Islet precursor cell (in vitro differentiated cells): Measurements from ENCODE around the gene ARSG.
"Not testable (repeated sequence)": the region's sequence is repeated elsewhere in the genome, so short reads cannot be mapped to it uniquely, and the experiment has no call there.

Experiments used
- DNase-seq: peaks from one replicate; pipeline ENCODE4 v3.0.0-alpha.2; 2018

Gene ARSG

DNA sequence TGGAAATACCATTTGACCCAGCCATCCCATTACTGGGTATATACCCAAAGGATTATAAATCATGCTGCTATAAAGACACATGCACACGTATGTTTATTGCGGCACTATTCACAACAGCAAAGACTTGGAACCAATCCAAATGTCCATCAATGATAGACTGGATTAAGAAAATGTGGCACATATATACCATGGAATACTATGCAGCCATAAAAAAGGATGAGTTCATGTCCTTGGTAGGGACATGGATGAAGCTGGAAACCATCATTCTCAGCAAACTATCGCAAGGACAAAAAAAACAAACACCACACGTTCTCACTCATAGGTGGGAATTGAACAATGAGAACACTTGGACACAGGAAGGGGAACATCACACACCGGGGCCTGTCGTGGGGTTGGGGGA, 9.3 kb upstream of the ARSG start:
- not testable (repeated sequence) for DNase-seq

DNA sequence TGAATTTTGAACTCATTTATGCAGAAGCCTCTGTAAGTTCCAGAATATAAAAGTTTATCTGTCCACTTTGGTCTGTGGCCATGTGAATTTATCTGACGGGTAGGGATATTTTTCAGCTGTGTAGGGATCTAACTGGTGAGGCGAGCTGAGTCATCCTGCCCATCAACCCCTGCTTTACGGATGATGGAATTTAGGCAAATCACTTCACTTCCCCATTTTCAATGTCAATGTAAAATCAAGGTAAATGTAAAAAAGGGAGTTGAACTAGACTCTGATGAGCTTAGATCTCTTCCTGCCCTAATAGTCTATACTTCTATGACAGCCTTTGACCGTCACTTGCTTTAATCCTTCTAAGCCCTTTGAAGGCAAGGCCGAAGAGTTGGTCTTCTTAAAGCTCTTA, 2.9 kb upstream of the ARSG start:
- no peak for DNase-seq

DNA sequence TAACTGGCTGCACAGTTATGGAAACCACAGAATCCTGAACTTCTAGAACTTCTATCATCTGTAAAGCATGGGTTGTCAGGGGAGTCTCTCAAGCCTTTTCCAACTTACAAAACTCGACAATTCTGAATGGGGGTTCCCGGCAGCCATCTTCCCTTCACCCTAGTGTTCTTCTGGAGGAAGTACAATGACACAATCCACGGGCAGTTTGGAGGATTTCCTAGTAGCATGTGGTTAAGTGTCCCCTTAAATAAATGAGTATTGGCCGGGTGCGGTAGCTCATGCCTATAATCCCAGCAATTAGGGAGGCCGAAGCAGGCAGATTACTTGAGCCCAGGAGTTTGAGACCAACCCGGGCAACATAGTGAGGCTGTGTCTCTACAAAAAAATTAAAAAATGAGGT, 2.5 kb upstream of the ARSG start:
- DNase-seq: no peak

DNA sequence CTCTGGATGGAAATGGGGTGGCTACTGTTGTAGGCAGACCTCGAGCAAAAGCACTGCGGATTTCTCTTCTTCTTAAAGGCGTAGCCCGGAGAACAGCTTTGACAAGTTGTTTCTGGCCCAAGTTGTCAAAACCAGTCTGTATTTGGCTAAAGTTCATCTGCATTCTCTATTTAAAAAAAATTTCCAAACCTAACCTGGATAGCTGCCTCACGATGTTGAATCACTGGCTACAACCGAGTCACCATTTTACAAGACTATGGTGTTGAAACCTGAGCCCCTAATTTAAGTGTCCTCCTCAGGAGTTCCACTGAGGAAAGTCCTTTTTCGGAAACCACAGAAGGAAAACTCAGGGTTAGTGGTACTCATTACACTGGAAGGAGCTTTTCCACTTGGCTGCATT, 1.8 kb upstream of the ARSG start:
- DNase-seq: no peak

DNA sequence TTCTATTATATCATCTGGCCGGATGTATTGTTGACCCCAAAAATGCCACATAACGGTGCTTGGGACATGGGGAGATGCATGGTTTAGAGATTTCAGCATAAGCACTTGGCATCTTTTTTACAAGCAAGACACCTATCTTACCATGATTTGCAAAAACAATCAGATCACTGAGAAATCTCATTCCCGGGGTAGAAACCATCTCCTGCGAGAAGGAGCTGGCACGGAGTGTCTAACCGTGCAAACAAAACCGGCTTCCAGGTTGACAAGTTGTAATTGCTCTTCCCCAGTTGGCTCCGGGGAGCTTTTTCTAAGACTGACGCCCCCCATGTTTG, 1.4 kb upstream of the ARSG start:
- DNase-seq: no peak

DNA sequence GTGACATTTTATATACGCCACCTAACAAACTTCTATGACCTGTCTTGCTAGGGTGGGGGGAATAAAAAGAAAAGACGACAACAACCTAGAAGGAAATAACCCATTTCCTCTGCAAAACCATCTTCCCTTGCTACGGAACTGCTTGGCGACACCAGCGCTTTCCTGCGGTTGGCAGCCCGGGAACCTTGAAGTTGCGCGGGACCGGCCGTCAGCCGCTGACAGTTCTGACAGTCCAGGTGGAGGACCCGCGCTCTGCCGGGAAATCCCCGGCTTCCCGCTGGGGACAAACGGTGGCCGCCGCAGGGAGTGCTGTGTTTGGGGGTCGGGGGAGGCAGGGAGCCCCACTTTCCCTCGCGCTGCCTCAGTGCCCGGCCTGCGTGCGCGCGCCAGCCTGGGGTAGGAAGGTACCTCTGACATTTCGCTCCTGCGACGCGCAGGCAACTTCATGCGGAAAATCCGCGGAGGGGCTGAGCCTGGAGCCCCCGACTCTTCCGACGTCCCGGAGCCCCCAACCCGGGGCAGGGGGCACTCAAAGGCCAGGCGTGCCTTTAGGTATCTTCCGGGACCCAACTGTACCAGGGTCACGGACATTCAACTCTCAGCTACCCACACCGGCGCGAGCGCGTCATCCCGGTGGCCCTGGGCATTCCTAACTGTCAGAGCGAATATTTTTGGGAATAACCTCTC, 884 bp upstream of the ARSG start:
- DNase-seq: peak; percentile 76

DNA sequence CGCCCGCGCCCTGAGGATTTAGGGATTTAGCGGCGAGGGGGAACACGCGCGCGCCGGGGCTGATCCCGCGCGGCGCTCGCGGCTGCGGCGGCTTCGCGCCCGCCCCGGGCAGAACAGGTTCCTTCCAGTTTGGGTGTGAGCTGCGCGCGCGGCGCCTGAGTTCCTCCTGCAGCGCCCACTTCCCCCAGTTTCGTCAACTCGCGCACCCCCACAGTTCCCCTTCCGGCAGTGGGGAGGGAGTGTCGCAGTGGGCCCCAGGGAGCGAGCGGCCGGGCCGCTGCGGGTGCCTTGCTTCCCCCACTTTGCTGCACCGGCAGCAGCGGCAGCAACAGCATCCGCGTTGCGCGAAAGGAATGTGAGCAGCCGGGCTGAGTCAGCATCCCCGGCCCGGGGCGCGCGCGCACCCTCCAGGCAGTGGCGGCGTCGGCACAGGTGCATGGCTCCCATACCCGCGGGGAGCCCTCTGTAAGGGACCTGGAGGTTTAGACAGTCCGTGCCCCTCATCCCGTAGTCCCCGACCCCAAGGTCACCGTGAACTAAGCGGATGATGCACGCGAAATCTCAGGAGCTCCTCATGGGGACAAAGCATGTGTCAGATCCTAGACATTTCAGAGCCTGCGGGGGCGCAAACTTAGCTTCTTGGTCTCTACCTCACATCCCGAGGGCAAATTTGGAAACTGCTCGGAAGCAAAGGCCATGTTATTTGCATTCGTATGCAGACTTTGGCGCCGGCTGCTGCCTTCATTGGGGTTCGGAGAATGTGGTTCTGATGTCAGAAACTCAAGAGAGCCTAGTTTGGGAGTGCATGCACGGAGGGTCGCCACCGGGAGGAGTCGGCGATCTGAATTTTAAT, 767 bp downstream of the ARSG start:
- peak; percentile 94 for DNase-seq

DNA sequence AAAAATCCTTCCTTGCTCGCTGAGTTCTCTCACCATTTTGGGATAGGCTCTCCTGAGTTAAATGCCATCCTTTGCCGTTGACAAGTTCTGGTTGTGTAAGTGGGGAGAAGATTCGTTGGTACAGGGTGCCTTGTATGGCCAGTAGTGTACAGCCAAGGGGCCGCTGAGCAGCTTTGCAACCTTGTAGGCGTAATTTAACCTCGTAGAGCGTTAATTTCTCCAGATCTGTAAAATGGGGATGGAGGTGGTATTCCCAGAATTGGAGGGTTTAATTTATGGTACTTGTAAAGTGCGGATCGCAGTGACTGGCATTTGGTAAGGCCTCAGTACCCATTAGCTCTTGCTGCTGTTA, 1.4 kb downstream of the ARSG start:
- DNase-seq: no peak

DNA sequence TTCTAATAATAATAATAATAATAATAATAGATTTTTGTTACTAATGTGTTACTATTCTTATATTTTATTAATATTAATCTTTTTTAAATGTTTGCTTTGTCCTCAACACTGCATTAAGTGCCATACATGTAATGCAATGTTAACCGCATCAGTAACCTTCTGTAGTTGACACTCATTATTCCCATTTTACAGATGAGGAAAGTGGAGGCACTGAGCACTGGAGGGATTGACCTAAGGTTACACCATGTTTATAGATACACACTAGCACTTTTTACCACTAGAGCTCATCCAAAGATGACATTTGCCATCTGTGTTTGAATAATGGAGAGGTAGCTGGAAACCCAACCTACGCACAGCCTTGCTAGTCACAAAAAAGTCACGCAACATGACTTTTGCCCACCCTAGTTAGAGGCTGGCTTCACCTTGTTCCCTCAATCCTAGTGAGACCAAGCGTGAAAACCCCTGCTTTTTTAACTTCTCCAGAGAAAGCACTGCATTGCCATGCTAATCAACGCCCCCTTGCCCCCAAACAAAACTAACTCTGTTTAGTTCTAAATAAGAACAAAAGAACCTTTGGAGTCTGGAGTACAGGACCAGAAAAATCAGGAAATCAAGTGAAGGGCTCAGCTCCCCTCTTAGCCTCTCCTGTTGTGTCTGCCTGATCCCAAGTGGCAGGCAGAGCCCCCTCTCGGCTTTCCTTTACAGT, 2.3 kb downstream of the ARSG start:
- DNase-seq: no peak

DNA sequence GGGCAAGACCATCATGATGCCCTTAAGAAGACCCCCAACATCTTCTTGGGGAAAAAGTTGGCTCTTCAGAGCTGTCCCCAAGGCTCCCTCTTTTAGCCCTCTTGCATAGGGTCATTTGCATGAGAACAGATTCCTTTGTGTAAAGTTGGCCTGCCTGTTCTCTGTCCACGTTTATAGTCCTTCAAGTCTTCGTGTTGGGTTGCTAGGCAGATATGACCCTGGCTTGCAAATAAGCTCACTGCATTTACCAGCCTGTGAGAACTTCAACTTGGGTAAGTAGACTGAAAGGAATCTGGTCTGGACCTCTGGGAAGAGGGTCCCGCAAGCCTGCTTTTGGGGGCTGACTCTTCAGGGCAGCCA, 2.9 kb downstream of the ARSG start:
- peak; percentile 69 for DNase-seq

DNA sequence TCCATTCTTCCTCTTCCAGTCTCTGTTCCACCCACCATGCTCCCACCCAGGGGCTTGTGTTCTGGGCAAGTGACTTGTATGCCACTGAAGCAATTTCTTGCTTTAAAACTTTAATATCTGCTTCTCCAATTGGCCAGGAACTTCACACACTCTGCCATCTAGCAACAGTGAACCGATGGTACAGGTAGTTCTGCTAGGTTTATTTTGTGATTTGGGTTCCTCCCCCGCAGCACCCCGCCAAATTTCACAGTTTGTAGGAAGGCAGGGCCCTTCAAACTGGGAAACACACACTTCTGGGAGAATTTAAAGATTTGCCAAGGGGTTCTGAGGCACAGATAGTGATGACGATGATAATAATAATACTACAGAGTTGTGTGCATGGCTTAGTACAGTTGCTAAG, 3.3 kb downstream of the ARSG start:
- no peak for DNase-seq

DNA sequence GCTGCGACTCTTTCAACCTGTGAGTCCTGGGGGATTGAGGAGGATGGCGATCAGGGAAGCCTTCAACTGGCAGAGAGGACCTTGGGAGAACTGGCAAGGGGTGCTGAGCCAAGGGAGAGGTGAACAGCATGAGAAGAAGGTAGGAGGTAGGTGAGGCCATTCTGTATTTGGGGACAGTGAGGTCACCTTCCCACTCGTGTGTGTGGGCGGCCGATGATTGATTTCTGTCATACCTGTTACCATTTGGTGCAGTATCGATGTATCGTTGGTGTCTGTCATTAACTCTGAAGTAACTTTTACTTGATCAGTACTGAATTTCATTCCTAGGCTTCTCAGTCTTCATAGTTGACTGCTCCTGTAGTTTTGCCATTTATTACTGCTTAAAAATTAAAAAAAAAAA, 3.8 kb downstream of the ARSG start:
- DNase-seq: no peak

DNA sequence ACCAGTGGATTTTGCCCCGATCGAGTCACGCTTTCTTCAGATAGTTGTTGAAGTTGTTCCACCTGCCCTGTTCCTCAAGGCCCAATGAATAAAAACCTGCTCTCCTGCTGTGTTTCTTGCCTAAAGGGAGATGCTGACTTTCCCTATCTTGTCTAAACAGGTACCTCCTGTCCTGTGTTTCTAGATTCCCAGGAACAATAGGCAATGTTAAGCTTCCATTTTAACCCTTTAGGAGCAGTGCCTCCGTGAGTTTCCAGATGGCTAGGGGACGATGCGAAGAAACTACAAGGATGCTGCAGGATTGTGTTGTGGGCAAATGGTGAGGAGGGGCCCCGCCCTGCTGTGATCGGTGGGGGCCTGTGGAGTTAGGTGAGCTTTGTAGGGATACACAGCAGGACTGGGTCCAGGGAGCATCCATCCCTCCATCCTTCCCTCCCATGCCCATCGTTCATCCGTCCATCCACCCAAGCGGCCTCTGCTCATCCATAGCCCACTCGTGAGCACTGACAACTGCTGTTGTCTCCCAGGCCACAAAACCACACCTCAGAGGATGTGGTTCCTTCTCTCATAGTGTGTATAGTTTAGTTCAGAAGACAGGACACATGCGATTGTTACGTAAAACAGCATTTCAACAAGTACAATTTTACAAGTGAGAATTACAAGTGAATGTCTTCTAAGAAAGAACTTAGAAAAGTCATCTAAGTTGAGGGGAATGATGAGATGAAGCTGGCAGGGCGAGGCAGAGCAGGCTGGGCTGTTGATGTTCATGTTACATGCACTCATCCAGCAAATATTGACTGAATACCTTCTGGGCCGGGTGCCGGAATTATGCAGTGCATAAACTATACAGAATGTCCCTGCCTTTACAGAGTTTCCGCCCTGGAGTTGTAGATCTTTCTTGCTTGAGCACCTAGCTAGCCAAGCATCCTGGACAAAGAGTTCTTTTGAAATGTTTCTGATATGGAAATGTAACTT, 5.2 kb downstream of the ARSG start:
- no peak for DNase-seq

DNA sequence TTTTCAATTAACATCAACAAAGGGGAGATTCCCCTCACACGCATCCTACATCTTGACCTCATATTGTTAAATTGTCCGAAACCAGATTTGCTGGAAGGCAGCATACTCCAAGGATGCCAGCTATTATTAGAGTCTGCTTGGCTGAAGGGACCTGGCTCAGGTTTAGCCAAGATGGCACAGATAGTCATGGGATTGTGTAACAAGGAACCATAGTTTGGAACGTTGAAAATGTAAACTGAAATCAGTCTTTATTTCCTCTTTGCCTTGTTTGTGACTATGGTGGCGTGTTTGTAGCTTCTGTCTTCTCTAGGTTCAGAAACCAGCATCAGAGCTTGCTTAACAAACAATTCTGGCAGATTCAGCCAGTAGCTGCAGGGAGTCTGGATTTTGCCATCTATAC, 5.9 kb downstream of the ARSG start:
- DNase-seq: no peak

DNA sequence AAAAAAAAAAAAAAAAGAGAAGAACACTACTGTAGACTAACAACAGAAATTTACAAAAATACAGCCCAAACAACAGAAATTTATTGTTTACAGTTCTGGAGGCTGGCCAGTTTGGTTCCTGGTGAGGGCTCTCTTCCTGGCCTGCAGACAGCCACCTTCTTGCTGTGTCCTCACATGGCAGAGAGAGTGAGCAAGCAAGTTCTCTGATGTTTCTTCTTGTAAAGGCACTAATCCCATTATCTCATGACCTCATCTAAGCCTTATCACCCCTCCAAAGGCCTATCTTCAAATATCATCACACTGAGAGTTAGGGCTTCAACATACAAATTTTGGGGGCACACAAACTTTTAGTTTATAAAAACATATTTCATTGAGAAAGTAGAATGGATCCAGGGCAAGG, 7.3 kb downstream of the ARSG start:
- DNase-seq: no peak

DNA sequence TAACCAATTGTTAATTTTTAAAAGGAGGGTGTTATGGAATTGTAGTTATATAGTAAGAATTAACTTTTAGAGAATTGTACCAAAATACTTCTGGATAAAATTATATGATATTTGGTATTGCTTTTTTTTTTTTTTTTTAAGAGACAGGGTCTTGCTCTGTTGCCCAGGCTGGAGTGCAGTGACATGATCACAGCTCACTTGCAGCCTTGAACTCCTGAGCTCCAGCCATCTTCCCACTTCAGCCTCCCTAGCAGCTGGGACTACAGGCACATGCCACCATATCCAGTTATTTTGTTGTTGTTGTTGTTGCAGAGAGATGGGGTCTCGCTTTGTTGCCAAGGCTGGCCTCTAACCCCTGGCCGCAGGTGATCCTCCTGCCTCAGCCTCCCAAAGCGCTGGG, 8.5 kb downstream of the ARSG start:
- DNase-seq: no peak

DNA sequence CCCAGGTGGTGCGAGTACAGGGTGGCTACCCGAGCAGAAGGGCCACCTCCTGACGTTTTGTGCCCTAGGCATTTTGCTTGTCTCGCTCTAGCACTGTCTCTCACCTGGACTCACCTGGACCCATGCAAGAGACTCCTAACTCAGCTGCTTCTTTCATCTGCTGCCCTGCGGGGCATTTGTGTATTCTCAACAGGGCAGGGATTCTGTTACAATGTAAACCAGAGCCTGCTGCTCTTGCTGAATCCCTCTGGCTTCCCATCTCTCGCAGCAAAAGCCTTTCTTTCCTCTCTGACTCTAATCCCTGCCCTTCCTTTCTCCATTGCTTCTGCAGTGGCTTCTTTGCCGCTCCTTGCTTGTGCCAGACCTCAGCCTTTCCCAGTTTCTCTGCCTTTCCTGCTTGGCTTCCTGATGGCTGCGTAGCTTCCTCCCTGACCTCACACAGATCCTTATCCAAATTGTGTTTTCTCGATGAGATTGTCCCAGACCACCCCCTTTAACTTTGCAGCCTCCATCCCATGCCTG, 10.2 kb downstream of the ARSG start:
- peak; percentile 69 for DNase-seq

DNA sequence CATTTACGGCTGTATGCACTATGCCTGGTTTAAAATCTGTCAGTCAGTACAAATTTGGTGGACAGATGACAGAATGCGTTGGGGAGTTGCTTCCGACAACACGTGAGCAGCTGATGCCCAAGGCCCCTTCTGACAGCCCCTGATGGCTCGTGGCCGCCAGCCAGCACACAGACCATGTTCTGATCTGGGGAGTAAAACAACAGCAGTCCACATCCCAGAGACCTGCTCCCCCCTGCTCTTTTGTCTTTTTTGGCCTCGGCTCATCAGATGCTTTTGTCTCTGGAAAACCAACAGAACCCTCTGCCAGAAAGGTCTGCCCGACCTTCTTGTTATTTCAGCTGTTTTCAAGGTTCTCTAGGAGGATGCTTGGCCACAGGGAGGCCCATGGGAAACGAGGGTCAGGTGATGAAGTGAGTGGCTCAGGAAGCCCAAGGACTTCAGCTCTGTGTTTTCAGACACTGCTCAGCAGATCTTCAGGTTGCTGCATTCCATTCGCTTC, 10.8 kb downstream of the ARSG start:
- DNase-seq: peak; percentile 78

DNA sequence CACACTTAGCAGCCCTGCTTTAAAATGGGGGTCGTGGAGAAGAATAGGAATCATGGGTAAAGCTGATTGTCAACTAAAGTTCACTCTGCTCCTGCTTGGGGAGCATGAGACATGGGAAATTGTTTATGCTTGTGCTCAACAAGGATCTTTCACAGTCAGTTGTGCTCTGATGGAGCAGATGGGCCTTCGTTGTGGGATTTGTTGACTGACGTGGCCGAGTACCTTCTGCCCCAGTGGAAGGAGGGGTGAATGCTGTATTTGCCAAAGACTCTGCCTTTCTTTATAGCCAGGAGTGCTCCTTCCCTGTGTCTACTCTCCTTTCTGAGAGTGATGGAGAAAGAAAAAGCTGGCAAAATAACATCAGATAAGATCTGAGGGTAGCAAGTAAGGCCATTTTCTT, 11.4 kb downstream of the ARSG start:
- no peak for DNase-seq

DNA sequence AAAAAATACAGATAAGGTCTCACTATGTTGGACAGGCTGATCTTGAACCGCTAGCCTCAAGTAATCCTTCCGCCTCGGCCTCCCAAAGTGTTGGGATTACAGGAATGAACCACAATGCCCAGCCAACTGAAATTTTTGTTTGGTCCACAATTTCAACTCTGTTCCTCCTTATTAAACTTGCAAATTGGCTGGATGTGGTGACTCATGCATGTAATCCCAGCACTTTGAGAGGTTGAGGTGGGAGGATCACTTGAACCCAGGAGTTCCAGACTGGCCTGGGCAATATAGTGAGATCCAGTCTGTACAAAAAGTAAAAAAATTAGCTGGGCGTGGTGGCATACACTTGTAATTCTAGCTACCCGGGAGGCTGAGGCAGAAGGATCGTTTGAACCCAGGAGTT, 13.4 kb downstream of the ARSG start:
- no peak for DNase-seq

DNA sequence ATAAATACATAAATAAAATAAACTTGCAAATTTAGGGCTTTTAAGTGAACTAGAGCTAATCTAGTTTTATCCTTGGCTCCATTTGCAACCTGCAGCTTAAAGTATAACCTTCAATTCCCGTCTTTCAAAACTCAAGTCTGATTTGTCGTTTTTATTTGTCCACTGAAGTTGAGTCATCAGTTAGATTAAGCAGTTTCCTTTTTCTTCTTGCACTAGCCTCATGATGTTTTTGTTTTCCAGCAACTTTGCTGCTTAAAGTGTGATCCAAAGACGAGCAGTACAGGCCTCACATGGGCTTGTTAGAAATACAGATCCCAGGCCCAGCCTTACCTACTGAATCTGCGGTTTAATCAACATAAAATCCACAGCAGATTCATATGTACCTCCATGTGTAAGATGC, 13.8 kb downstream of the ARSG start:
- no peak for DNase-seq

DNA sequence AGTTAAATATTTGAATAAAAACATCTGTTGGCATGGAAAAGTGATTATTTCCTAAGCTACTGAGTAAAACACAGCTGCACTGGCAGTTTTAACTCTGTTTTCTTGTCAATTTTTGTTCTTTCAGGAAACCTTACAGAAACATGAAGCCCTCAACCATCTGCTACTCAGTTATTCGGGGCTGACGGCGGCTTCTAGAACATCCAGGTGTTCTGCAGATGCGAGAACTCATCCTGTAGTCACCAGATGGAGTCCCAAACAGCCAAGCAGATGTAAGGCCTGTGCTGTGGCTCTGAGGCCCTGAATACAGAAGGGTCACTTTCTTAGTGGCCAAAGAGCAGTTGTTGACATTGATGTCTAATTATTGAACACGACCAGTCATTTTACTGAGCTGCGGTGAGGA, 15.5 kb downstream of the ARSG start:
- DNase-seq: no peak

DNA sequence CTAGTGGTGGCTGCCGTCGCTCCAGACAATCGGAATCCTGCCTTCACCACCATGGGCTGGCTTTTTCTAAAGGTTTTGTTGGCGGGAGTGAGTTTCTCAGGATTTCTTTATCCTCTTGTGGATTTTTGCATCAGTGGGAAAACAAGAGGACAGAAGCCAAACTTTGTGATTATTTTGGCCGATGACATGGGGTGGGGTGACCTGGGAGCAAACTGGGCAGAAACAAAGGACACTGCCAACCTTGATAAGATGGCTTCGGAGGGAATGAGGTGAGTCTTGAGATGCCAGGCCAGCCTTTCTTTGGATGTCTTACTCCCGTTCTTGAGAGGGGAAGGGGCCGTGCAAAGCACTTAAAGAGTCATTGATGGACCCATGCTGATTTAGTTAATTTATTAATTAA, 16.1 kb downstream of the ARSG start:
- no peak for DNase-seq
